K562 (cell line): ENCODE results near the gene NFATC3. TPM values are rescaled to one million over a fixed set of nuclear protein-coding genes. Genes with fewer than 3 reads are reported as not detected.

Experiments used
- BCOR ChIP-seq: fragments of 450-650 bp; IDR thresholded peaks from 2 replicates; pipeline ENCODE4 v1.6.1; 2016
- EP400 ChIP-seq: fragments of 450-650 bp; IDR thresholded peaks from 2 replicates; pipeline ENCODE4 v1.6.1; 2017; ENCODE audit warnings: antibody characterized with exemption, mild to moderate bottlenecking, moderate library complexity
- ERF ChIP-seq: fragments of 450-650 bp; formaldehyde crosslinking; IDR thresholded peaks from 2 replicates; pipeline ENCODE4 v1.4.0; 2020; ENCODE audit warnings: mild to moderate bottlenecking, mixed read lengths
- GABPB2 ChIP-seq: fragments of 250-450 bp; sonication (Bioruptor Pico); conservative IDR thresholded peaks from 2 replicates; pipeline ENCODE4 v1.5.1; 2021; ENCODE audit warnings: mild to moderate bottlenecking
- GATAD2B ChIP-seq: fragments of 450-650 bp; IDR thresholded peaks from 2 replicates; pipeline ENCODE4 v1.6.1; 2017; ENCODE audit warnings: mild to moderate bottlenecking, borderline replicate concordance
- HNRNPL ChIP-seq: fragments of 200-400 bp; formaldehyde crosslinking; IDR thresholded peaks from 2 replicates; pipeline ENCODE4 v1.6.1; 2017; ENCODE audit warnings: low read depth, mild to moderate bottlenecking, low read length
- NFRKB ChIP-seq: fragments of 450-650 bp; IDR thresholded peaks from 2 replicates; pipeline ENCODE4 v1.6.1; 2016; ENCODE audit warnings: low read depth
- NR2C1 ChIP-seq, 2 experiments: fragments of 450-650 bp; IDR thresholded peaks; 2 replicates each; pipeline ENCODE4 v1.6.1; 2017; ENCODE audit warnings: mild to moderate bottlenecking in 2 of 2, antibody characterized with exemption in 1 of 2, inconsistent platforms in 1 of 2, missing compliant biosample characterization in 1 of 2, missing genetic modification characterization in 1 of 2
- SIRT6 ChIP-seq: IDR thresholded peaks from one replicate; pipeline ENCODE4 v1.6.1; 2012; ENCODE audit warnings: low read depth, mild to moderate bottlenecking, control low read depth, inconsistent platforms, low read length, moderate library complexity
- SMARCA4 ChIP-seq: fragments of 450-650 bp; IDR thresholded peaks from 2 replicates; pipeline ENCODE4 v1.6.1; 2016
- SRF ChIP-seq, 2 experiments: fragments of 250-450, 450-650 bp in 1 of 2; sonication (Bioruptor Pico) in 1 of 2; sonication (generic) in 1 of 2; formaldehyde crosslinking; IDR thresholded peaks; 2 replicates each; pipeline versions ENCODE4 v1.5.0 to v1.5.1; 2020 to 2022; ENCODE audit warnings: mild to moderate bottlenecking in 1 of 2, missing genetic modification reagents in 1 of 2
- TSC22D4 ChIP-seq: fragments of 450-650 bp; IDR thresholded peaks from 2 replicates; pipeline ENCODE4 v1.6.1; 2016; ENCODE audit warnings: missing genetic modification characterization, missing biosample characterization, control low read depth
- polyA plus RNA-seq, 8 experiments: library from polyadenylated mRNA; depleted of rRNA in 4 of 8; stranded (reverse) in 5 of 8; unstranded in 3 of 8; fragments of >200 nt; fragmentation: Nextera tagmentation in 2 of 8; fragmentation: Illumina TruSeq in 1 of 8; extraction: Ambion mirVana in 2 of 8; extraction: Trizol in 1 of 8; gene quantifications; 2 replicates each; pipeline versions ENCODE4 v1.2.1 to v1.2.3, GENCODE V29; 2011 to 2014; ENCODE audit warnings: inconsistent platforms in 1 of 8, missing spikeins in 1 of 8
- total RNA-seq, 7 experiments: library from RNA; depleted of rRNA in 6 of 7; stranded (reverse); fragments of >200 nt in 6 of 7; fragmentation: Illumina TruSeq in 2 of 7; extraction: Trizol in 2 of 7; gene quantifications; 2 replicates each; pipeline versions ENCODE4 v1.2.1 to v1.2.3, GENCODE V29; 2011 to 2021; ENCODE audit warnings: low replicate concordance in 1 of 7
- TF ChIP-seq, protein P1 (sequence below): fragments of 250-450 bp; sonication (Bioruptor Pico); IDR thresholded peaks from 2 replicates; pipeline ENCODE4 v1.5.1; 2021; ENCODE audit warnings: mild to moderate bottlenecking
- TF ChIP-seq, protein P2 (sequence below): IDR thresholded peaks from 3 replicates; pipeline ENCODE4 v1.6.1; 2011; ENCODE audit warnings: borderline replicate concordance, mild to moderate bottlenecking; ENCODE audit not compliant: insufficient read length, insufficient read depth
- TF ChIP-seq, protein P3 (sequence below): fragments of 450-650 bp; IDR thresholded peaks from 2 replicates; pipeline ENCODE4 v1.7.0; 2016; ENCODE audit warnings: borderline replicate concordance
- TF ChIP-seq, protein P4 (sequence below): fragments of 450-650 bp; formaldehyde crosslinking; IDR thresholded peaks from 2 replicates; pipeline ENCODE4 v1.4.0; 2020; ENCODE audit warnings: mild to moderate bottlenecking, moderate library complexity
- TF ChIP-seq, protein P5 (sequence below): fragments of 450-650 bp; IDR thresholded peaks from 2 replicates; pipeline ENCODE4 v1.6.1; 2017; ENCODE audit warnings: antibody characterized with exemption, mild to moderate bottlenecking

The NFATC3 gene
- total and polyA plus RNA-seq, 9 of the 15 experiments (the other 6 are each of a cell fraction or from before 2014, with no cell fraction given), result 15.7 to 98.4 (median 59.4) TPM

DNA sequence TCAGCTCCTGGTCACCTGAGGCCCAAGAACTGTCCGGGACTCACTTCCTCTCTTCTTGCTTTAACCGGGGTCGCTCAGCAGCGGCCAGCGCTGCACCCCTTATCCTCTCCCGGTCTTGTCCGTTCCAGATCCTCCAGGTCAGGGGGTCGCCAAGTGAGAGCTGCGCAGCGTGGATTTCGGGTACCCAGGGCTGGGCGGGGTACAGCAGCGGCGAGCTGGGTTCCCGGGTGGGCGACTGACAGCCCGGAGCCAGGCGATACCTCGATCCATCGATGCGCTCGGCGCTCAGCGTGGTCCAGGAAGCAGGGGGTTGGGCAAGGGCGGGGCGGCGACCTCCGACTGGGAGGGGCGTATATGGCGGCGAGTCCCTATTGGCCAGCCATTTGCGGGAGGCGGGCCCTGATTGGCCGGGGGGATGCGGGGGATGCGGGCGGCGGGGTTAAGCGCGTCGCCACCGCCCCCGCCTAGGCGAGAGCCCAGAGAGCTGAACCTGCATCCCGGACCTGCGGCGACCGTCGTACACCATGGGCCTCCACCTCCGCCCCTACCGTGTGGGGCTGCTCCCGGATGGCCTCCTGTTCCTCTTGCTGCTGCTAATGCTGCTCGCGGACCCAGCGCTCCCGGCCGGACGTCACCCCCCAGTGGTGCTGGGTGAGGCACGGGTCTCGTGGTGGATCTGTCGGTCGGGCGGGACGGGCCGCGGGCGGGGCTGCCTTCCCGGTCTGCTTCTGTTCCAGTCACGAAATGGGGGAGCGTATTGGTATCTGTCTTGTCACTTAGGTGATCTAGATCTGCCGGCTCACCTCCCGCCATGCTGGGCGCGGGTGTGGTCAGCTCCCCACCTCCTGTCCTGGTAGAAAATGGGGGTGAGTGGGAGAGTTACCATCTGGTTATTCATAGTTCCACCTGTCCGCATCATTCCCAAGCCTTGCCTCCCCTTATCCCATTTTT, 160.0 kb downstream of the NFATC3 start, which contains the start of gene PLA2G15 (continued):
- TF ChIP-seq, protein P1, sequence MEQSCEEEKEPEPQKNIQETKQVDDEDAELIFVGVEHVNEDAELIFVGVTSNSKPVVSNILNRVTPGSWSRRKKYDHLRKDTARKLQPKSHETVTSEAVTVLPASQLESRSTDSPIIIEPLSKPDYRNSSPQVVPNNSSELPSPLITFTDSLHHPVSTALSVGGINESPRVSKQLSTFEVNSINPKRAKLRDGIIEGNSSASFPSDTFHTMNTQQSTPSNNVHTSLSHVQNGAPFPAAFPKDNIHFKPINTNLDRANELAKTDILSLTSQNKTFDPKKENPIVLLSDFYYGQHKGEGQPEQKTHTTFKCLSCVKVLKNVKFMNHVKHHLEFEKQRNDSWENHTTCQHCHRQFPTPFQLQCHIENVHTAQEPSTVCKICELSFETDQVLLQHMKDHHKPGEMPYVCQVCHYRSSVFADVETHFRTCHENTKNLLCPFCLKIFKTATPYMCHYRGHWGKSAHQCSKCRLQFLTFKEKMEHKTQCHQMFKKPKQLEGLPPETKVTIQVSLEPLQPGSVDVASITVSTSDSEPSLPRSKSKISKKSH (CRISPR knock-in tag), result no peak
- TF ChIP-seq SIRT6 (no peak), BCOR (no peak; the same call in 1 of the 2 replicates), SRF (CRISPR knock-in tag; IDR thresholded peaks at IDR 0.05) (no peak; a peak in 1 of 4 replicates), ERF (CRISPR knock-in tag) (no peak), NR2C1 (IDR thresholded peaks at IDR 0.05) (peak; percentile 83), NR2C1 (tag; IDR thresholded peaks at IDR 0.05) (peak; percentile 79), GATAD2B (no peak), NFRKB (no peak), HNRNPL (no peak), EP400 (peak; percentile 66; the same call in 1 of the 2 replicates), GABPB2 (CRISPR knock-in tag) (no peak), TSC22D4 (tag) (no peak), SMARCA4 (no peak)
- TF ChIP-seq, protein P2, sequence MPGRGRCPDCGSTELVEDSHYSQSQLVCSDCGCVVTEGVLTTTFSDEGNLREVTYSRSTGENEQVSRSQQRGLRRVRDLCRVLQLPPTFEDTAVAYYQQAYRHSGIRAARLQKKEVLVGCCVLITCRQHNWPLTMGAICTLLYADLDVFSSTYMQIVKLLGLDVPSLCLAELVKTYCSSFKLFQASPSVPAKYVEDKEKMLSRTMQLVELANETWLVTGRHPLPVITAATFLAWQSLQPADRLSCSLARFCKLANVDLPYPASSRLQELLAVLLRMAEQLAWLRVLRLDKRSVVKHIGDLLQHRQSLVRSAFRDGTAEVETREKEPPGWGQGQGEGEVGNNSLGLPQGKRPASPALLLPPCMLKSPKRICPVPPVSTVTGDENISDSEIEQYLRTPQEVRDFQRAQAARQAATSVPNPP, result no peak
- TF ChIP-seq, protein P3, sequence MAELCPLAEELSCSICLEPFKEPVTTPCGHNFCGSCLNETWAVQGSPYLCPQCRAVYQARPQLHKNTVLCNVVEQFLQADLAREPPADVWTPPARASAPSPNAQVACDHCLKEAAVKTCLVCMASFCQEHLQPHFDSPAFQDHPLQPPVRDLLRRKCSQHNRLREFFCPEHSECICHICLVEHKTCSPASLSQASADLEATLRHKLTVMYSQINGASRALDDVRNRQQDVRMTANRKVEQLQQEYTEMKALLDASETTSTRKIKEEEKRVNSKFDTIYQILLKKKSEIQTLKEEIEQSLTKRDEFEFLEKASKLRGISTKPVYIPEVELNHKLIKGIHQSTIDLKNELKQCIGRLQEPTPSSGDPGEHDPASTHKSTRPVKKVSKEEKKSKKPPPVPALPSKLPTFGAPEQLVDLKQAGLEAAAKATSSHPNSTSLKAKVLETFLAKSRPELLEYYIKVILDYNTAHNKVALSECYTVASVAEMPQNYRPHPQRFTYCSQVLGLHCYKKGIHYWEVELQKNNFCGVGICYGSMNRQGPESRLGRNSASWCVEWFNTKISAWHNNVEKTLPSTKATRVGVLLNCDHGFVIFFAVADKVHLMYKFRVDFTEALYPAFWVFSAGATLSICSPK, result no peak
- TF ChIP-seq, protein P4, sequence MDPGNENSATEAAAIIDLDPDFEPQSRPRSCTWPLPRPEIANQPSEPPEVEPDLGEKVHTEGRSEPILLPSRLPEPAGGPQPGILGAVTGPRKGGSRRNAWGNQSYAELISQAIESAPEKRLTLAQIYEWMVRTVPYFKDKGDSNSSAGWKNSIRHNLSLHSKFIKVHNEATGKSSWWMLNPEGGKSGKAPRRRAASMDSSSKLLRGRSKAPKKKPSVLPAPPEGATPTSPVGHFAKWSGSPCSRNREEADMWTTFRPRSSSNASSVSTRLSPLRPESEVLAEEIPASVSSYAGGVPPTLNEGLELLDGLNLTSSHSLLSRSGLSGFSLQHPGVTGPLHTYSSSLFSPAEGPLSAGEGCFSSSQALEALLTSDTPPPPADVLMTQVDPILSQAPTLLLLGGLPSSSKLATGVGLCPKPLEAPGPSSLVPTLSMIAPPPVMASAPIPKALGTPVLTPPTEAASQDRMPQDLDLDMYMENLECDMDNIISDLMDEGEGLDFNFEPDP (CRISPR knock-in tag), result no peak
- TF ChIP-seq, protein P5, sequence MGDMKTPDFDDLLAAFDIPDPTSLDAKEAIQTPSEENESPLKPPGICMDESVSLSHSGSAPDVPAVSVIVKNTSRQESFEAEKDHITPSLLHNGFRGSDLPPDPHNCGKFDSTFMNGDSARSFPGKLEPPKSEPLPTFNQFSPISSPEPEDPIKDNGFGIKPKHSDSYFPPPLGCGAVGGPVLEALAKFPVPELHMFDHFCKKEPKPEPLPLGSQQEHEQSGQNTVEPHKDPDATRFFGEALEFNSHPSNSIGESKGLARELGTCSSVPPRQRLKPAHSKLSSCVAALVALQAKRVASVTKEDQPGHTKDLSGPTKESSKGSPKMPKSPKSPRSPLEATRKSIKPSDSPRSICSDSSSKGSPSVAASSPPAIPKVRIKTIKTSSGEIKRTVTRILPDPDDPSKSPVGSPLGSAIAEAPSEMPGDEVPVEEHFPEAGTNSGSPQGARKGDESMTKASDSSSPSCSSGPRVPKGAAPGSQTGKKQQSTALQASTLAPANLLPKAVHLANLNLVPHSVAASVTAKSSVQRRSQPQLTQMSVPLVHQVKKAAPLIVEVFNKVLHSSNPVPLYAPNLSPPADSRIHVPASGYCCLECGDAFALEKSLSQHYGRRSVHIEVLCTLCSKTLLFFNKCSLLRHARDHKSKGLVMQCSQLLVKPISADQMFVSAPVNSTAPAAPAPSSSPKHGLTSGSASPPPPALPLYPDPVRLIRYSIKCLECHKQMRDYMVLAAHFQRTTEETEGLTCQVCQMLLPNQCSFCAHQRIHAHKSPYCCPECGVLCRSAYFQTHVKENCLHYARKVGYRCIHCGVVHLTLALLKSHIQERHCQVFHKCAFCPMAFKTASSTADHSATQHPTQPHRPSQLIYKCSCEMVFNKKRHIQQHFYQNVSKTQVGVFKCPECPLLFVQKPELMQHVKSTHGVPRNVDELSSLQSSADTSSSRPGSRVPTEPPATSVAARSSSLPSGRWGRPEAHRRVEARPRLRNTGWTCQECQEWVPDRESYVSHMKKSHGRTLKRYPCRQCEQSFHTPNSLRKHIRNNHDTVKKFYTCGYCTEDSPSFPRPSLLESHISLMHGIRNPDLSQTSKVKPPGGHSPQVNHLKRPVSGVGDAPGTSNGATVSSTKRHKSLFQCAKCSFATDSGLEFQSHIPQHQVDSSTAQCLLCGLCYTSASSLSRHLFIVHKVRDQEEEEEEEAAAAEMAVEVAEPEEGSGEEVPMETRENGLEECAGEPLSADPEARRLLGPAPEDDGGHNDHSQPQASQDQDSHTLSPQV, result no peak
